Measurements from ENCODE around the gene CXCL8.
"Not testable (repeated sequence)": the region's sequence is repeated elsewhere in the genome, so short reads cannot be mapped to it uniquely, and the experiment has no call there.

Gene CXCL8

DNA sequence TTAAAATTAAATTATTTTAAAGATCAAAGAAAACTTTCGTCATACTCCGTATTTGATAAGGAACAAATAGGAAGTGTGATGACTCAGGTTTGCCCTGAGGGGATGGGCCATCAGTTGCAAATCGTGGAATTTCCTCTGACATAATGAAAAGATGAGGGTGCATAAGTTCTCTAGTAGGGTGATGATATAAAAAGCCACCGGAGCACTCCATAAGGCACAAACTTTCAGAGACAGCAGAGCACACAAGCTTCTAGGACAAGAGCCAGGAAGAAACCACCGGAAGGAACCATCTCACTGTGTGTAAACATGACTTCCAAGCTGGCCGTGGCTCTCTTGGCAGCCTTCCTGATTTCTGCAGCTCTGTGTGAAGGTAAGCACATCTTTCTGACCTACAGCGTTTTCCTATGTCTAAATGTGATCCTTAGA, at the start of gene CXCL8:
TSS of gene CXCL8 (plus strand) at position 217 of the 426 bp plus-strand sequence. CDS start at position 307, 90 bp downstream.
- DNase-seq (ENCODE audit: low spot score) = peak; percentile 62

DNA sequence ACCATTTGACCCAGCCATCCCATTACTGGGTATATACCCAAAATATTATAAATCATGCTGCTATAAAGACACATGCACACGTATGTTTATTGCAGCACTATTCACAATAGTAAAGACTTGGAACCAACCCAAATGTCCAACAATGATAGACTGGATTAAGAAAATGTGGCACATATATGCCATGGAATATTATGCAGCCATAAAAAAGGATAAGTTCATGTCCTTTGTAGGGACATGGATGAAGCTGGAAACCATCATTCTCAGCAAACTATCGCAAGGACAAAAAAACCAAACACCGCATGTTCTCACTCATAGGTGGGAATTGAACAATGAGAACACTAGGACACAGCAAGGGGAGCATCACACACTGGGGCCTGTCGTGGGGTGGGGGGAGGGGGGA, 49.2 kb upstream of the CXCL8 start:
- DNase-seq (ENCODE audit: low spot score) = not testable (repeated sequence)

DNA sequence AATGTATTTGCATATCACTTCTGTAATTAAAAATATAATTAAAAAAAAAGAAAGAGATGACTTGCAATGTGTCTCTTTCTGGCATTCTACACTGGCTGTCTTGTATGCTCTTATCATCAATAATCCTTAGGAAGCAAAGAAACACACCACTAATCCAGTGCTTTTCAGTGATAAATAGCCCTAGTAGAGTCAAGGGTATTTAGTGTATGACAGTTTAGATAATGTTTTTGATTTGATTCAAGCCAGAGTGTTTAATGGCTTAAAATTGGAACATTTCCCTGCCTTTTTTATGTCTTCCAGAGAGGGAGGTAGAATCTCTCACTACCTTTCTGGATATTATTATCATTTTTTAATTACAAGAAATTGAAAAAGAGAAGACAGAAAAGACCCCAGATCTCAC, 48.6 kb upstream of the CXCL8 start:
- no peak for DNase-seq (ENCODE audit: low spot score)

DNA sequence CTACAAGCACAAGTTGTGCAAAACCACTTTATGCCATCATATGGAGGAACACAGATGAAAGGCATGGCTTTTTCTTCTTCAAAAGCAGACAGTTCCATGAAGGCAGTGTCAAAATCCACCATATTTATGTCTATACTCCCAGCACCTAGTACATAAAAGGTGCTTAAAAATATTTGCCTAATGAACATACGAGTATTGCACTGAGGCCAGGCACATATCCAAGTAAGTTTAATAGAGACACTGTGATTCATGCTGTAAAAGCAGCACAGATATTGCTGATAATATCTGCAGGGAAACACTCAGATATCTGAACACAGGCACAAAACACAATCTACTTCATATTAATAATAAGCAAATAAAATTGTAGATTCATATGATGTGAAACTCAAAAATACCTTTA, 48.1 kb upstream of the CXCL8 start:
- DNase-seq (ENCODE audit: low spot score) = no peak

DNA sequence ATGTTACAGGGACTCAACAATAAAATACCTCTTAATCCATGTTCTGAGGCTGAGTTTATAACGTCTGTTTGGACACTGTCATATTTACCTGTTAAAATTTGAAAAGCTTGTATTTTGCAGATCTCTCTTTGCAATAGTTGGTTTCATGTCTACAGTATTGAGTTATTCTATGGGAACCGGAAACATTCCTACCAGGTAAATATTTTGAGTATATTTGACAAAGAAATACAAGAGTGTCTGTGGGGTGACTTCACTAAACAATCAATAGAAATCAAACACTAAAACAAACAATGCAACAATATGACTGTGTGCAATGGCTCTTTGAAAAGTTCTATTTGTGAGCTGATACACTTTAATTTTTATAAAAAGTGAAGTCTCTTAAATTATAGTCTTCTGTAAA, 47.7 kb upstream of the CXCL8 start:
- no peak for DNase-seq (ENCODE audit: low spot score)

DNA sequence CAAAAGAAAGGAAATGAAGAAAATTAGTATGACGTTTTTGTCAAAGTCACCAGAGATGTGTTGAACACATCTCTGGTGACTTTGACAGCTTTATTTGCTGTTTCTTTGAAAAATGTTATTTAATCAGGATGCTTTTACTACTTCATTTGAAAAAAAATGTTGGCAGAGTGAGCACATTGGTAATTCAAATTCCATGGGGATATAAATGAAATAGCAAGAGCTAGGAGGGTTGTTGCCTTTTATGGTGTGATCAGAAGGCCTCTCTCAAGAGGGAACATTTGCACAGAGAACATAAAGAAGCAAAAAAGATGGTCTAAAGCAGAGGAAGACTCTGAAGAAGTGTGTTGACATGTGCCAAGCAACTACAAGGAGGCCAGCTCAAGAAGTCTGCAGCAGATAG, 46.6 kb upstream of the CXCL8 start:
- DNase-seq (ENCODE audit: low spot score) = no peak

DNA sequence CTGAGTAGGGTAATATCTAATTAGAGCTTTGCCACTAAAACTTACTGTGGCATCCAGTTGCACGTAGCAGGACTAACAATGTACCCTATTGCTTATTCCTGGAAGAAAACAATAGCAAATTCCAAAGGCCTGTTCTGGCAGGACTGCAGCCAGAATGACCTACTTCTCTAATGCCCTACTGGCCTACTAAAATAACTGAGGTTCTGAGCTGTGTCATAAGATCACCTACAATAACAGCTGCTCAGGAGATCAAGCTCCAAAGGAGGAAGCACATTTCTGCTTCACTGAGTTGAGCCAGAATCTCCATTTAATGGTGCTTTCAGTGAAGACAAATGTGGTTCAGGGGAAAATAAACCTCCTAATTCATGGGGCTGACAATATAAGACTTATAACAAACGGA, 42.2 kb upstream of the CXCL8 start:
- DNase-seq (ENCODE audit: low spot score) = no peak

DNA sequence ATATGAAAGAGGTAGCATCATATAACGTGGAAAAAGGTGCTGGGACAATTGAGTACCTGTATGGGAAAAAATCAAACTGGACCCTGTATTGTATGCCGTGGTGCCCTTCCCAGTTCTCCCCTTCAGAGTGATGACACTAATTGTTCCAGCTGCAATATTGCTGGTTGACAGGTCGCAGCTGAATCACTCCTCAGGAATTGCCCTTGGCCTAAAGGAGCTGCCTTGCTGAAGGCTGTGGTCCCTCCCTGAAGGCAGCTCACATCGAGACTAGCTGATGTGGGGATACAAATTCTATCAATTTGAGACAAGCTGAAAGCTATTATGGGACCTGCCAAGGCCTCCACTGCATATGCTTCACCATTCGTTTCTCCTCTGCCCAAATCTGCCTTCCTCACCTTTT, 39.3 kb upstream of the CXCL8 start:
- no peak for DNase-seq (ENCODE audit: low spot score)

DNA sequence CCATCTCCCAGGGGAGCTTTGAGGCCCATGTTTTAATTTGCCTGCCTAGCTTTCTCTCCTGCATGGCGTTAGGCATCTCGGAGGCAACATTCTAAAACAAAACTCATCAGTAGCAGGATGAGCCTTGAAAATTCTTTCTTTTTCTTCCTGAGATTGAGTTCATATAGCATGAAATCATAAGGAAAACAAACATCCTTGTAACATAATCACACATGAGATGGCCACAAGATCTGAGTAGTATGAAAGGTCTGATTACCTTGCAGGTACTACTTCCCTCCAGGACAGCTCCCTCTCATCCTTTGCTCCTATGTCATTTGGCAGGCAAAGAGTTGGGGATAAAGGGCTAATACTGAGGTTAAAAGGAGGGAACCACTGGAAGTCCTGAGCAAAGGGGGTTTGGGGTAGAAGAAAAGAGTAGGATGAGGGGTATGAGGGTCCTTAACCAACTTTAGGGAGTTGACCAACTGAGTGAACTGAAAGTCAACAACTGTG, 37.5 kb upstream of the CXCL8 start:
- DNase-seq (ENCODE audit: low spot score) = no peak

DNA sequence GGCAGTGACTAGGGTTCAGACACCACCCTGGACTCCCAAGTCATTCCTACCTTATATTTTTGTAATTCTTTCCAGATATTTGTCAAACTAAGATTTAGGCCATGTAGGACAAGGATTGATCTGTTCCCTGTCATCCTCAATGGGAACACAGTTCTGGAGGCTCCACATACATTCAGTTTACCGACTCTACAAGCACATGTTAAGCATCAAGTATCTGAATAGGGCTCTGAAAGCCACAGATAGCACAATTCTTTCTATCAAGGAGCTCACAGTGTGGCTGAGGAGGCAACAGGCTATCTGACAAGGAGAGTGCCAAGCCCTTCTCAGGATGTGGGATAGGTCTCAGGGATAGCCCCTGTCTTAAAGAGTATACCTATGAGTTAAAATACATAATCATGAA, 37.0 kb upstream of the CXCL8 start:
- no peak for DNase-seq (ENCODE audit: low spot score)

DNA sequence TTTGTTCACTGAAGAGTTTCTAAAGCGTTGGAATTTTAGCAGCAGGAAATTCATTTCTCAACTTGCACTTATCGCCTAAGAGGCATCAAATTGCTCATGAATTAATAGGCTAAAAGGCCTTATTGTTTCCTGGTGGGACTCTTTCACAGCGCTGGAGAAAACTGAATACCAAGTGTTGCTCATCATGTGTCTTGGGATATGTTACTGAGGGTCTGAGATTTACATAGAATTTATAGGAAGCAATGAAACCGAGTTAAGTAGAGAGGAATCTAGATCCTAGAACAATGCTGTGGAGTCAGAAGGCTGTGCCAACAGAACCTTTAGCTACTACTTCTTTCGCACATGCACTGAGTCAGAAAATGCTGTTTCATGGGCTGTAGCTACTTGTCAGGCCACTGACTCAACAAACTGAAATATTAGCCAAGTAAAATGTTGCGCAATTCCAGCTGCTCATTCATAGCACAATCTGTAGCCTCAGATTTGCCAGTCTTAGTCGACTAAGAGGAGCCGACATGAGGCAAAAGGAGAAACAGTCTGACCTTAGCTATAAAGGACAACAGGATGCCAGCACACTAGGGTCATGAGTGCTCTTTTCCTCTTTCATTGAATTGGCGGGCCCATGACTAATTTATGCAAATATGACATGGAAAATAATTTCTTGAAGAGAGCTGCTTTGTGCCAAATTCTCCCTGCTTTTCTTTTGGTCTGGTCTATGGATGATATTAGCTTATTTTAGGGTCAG, 35.9 kb upstream of the CXCL8 start:
- peak; percentile 8 for DNase-seq (ENCODE audit: low spot score)

DNA sequence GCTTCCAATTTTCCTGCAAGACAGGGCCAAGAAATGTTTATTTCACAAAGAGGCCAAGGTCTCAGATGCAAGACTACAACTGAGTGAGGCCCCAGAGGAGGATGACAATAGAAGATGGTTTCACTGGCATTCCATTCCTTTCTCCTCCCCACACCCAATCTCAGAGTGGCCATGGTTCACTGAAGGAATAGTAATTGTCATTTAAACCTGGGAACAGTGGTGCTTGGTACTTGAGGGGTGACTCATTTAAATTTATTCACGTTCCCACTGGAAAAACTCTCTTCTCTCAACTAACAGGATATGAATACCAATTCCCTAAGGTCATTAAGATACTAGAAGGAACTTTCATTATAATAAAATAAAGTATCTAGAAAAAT, 35.3 kb upstream of the CXCL8 start:
- no peak for DNase-seq (ENCODE audit: low spot score)

DNA sequence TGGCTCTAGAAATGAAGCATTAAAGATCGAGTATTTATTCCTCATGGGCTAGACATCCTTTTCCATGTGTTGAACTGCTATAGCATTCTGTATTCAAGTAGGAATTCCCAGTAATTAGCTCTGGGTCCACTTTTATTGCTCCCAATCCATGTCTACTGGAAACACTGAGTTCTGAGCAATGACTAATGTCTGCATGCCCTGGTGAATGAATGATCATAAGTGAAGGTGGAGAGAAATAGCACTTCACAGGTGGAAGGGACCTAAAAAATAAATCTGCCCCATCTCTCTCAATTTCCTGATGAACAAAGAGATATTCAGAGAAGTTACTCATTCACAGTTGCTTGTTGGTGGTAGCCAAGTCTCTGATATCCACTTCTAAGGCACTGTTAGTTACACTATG, 34.6 kb upstream of the CXCL8 start:
- no peak for DNase-seq (ENCODE audit: low spot score)

DNA sequence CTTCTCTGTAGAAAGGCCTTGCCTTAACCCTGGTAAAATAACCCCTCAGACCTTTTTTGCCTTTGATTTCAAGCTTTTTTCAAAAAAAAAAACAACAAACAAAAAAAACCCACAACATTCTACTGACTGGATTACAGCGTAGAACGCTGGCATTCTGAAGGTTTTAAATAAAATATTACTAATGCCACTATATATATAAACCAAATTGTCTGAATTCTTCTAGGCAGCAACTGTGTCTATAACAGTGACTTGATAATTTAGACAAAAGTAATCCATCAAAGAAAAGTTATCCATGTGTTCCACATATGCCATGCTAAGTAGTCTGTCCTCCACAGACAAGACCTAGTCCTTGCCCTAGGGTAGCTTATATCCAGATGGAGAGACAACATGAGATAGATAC, 33.6 kb upstream of the CXCL8 start:
- DNase-seq (ENCODE audit: low spot score) = no peak

DNA sequence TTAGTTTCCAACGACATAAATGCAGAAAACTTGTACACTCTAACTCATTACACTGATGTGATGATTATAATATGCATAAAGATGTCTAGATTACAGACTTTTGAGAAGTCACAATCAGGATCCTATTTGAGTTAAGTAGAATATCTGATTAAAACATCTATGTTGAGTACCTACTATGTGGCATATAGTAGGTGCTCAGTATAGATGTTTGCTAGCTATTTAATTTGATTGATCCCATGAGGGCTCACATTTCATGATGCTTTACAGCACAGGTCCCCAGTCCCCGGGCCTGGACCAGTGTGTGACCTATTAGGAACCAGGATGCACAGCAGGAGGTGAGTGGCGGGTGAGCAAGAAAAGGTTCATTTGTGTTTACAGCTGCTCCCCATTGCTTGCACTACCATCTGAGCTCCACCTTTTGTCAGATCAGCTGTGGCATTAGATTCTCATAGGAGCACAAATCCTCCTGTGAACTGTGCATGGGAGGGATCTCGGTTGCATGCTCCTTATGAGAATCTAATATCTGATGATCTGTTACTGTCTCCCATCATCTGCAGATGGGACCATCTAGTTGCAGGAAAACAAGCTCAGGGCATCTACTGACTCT, 33.0 kb upstream of the CXCL8 start:
- DNase-seq (ENCODE audit: low spot score) = no peak

DNA sequence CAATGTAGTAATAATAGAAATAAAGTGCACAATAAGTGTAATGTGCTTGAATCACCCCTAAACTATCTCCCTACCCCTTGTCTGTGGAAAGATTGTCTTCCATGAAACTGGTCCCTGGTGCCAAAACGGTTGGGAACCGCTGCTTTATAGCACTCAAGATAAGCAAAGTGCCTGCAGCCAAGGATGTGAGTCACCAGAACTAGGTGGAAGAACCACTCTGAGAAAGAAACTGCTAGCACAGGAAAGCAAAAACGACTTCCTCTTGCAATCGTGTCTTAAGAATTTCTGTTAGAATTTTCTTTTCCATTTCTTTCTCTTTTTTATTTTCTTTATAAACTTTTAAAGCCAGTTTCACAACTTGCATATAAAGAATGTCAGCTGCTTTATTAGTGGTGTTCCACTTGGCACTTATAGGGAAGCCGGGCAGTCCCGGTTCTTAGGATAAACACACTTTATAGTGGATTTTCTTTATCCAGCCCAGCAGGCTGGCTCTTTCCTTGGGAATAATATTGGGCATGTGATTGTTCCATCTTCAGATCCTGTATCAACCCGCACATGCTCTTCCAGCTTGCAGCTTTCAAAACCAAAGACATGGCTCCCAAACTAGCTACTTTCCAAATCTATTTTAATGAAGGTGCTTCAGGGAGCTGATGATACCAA, 32.3 kb upstream of the CXCL8 start:
- no peak for DNase-seq (ENCODE audit: low spot score)

DNA sequence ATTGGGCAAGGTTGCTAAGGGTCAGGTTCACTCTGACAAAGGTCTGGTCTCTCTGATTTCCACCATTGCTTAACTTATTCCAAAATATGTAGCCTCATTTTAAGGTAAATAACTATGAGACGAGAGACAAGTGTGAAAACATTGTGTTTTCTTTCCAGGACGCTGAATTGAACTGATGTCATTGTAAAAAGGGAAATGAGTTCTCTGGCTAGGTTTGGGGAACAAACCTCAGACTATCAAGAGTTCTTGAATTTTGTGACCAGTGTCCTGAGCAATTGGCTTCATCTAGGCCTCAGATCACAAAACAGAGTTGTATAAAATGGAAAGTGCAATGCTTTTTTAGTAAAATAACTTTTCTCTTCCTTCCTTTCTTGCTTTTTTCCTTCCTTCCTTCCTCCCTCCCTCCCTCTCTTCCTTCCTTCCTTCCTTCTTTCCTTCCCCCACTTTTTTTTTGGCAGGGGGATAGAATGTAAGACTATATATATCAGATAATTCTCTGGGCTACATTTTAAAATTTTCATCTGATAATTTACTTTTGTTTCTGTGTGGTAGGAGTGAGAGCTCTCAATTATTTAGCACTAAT, 30.8 kb upstream of the CXCL8 start:
- DNase-seq (ENCODE audit: low spot score) = no peak

DNA sequence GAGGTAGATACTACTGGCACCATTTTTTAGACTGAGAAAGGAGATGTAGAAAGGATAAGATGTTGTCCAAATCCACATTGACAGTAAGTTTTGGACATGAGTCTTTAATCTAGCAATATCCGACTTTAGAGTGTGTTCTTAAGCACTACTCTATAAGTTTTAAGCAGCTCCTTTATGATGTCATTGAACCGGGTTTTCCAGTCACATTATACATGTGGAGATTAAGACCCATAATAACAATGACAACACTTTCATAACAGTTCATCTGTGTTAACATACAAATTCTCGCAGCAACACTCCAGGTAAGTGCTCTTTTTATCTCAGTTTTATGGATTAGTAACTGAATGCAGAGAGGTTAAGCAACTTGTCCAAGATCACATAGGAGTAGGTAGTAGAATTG, 30.3 kb upstream of the CXCL8 start:
- DNase-seq (ENCODE audit: low spot score) = no peak

DNA sequence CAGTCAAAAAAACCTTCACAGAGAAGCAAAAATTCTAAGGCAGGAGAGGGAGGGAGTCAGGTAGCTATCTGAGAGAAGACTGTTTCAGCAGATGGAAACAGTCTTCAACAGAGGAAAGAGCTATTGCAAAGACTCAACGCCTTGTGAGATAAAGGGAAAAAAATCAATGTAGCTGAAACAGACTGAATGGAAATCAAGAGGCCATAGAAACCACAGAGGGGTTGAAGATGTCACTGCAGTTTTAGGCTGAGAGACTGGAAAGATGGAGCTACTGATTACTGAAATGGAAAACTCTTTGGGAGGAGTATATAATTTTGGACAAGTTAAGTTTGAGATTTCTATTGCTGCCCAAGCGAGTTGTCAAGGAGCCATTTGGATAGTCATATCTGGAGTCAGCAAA, 28.4 kb upstream of the CXCL8 start:
- DNase-seq (ENCODE audit: low spot score) = no peak

DNA sequence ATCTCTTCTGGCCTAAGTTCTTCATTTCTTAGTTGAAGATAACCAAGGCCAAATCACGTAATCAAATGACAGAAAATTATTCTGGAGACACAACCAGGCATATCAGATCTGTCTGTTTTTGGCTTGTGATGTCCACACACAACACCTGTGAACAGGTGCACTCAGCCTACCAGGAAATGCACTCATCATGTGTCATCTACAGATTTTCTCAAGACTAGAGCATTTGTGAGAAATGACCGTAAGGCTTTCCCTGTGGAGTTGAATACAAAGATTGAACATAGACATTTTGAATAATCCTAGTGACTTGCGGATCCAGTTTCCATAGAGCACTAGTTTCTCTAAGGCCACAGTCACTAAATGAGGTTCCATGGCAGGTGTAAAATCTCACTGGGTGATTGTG, 26.7 kb upstream of the CXCL8 start:
- no peak for DNase-seq (ENCODE audit: low spot score)

DNA sequence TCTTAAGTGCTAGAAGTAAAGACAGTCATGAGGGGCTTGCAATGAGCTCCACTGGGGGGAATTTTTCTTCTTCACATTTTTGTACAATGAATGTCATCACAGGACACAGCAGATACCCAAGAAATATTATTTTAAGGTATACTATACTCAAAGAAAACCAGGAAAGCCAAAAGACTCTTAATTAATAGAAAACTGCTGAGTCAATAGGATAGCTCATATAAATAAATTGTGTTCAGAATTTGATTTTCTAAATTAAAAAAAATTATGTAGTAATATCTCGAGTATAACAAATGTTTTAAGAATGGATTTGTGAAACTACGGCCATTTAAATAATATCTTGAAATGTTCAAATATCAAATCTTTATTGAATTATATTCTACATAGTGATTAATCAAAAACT, 25.7 kb upstream of the CXCL8 start:
- no peak for DNase-seq (ENCODE audit: low spot score)

DNA sequence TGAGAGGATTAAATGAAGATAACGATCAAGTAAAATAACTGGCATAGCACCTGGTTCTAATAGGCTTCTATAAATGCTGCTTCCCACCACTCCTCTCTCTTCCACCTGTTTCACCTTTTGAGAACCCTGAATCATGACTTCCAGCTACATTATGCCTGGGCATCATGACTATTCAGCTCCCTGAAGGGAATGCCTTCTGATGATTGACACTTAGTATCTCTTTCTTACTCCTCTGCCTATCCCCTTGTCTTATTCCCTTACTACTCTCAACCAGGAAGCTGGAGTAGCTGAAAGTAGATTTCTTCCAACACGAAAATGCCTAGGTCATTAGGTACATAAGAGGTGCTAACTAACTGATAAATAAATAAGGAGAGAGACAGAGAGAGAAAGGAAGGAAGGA, 24.7 kb upstream of the CXCL8 start:
- DNase-seq (ENCODE audit: low spot score) = no peak

All from globus pallidus (tissue), 1 donor.